Vagina (tissue), 2 donors: Measurements from ENCODE around the gene CASQ1.

Source experiments
- POLR2A ChIP-seq, 2 donors: fragments of 450-650 bp; IDR thresholded peaks; one replicate each; pipeline ENCODE4 v1.6.1; 2017; ENCODE audit warnings: antibody characterized with exemption in 2 of 2, mild to moderate bottlenecking in 2 of 2, moderate library complexity in 2 of 2
- POLR2AphosphoS5 ChIP-seq, 2 donors: sonication (generic); formaldehyde crosslinking; IDR thresholded peaks; one replicate each; pipeline ENCODE4 v1.9.0; 2017; ENCODE audit warnings: antibody characterized with exemption in 2 of 2, mild to moderate bottlenecking in 2 of 2, low read depth in 1 of 2; ENCODE audit not compliant: insufficient read depth in 1 of 2
- TF ChIP-seq, protein P1 (sequence below), 3 experiments: fragments of 450-650 bp in 2 of 3; fragments of 200-600 bp in 1 of 3; sonication (generic) in 1 of 3; IDR thresholded peaks; one replicate each; pipeline ENCODE4 v1.5.1; 2017 to 2019; ENCODE audit warnings: antibody characterized with exemption in 3 of 3, mild to moderate bottlenecking in 2 of 3, moderate library complexity in 2 of 3

DNA sequence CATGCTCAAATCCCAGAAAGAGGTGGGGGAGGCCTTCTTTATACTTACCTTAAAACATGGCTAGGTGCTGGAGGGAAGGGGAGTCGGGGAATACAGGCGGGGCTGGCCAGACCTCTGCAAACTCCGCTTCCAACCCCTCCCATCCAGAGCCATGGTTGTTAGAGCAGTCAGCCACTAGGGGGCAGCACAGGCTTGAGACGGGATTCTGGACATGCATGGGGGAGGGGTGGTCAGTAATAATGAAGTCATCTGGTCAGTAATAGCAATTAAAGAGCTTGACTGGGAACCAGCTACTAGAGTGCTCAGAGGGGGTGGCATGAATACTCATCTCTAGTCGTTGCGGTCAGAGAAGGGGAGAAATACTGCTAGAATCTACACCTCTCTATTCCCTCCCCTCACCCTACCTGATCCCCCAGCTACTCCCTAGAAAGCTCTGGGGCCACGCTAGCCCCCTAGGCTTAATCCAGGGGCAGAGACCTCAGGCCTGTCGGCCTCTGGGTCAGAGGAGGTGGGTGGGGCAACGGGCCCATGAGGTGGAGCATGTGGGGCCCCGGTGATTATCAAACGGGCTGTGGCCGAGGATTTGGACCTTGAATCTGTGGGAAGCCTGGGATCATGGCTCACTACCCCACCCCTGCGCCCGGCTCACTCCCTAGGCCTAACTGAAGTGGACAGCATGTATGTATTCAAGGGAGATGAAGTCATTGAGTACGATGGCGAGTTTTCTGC lies 2.9 kb downstream of the CASQ1 start:
- TF ChIP-seq, protein P1, sequence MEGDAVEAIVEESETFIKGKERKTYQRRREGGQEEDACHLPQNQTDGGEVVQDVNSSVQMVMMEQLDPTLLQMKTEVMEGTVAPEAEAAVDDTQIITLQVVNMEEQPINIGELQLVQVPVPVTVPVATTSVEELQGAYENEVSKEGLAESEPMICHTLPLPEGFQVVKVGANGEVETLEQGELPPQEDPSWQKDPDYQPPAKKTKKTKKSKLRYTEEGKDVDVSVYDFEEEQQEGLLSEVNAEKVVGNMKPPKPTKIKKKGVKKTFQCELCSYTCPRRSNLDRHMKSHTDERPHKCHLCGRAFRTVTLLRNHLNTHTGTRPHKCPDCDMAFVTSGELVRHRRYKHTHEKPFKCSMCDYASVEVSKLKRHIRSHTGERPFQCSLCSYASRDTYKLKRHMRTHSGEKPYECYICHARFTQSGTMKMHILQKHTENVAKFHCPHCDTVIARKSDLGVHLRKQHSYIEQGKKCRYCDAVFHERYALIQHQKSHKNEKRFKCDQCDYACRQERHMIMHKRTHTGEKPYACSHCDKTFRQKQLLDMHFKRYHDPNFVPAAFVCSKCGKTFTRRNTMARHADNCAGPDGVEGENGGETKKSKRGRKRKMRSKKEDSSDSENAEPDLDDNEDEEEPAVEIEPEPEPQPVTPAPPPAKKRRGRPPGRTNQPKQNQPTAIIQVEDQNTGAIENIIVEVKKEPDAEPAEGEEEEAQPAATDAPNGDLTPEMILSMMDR (IDR thresholded peaks at IDR 0.05) = peak; percentile 84 to 99 (median 99)
- TF ChIP-seq POLR2AphosphoS5 (IDR thresholded peaks at IDR 0.05; ENCODE audit: insufficient read depth in 1 of 2, low read depth in 1 of 2) = peak in 1 of 2 donors; percentile 67
- no peak for TF ChIP-seq POLR2A (IDR thresholded peaks at IDR 0.05)
